K562 (cell line): ENCODE results near the gene IPO13. TPM values are rescaled to one million over a fixed set of nuclear protein-coding genes. Genes with fewer than 3 reads are reported as not detected.

Experiments used
- E2F3 ChIP-seq: fragments of 250-450 bp; sonication (Bioruptor Pico); IDR thresholded peaks from 2 replicates; pipeline ENCODE4 v1.4.0; 2020; ENCODE audit warnings: mild to moderate bottlenecking
- E2F6 ChIP-seq, 2 experiments: IDR thresholded peaks; 2 replicates each; pipeline ENCODE4 v1.6.1; 2011; ENCODE audit warnings: borderline replicate concordance in 1 of 2, control low read depth in 1 of 2, low read depth in 1 of 2, low read length in 1 of 2, mild to moderate bottlenecking in 1 of 2, mixed read lengths in 1 of 2, moderate library complexity in 1 of 2; ENCODE audit not compliant: insufficient read depth in 1 of 2, insufficient read length in 1 of 2, poor library complexity in 1 of 2, severe bottlenecking in 1 of 2; ENCODE audit errors: extremely low read depth in 1 of 2
- EHMT2 ChIP-seq: fragments of 450-650 bp; IDR thresholded peaks from 2 replicates; pipeline ENCODE4 v1.6.1; 2018; ENCODE audit warnings: antibody characterized with exemption
- ETS1 ChIP-seq: conservative IDR thresholded peaks from 2 replicates; pipeline ENCODE4 v1.6.1; 2011; ENCODE audit warnings: low read depth, mild to moderate bottlenecking, low read length; ENCODE audit not compliant: control insufficient read depth
- ETV1 ChIP-seq: fragments of 450-650 bp; conservative IDR thresholded peaks from 2 replicates; pipeline ENCODE4 v1.6.1; 2016; ENCODE audit warnings: missing genetic modification characterization, control low read depth, low read depth, missing compliant biosample characterization
- GTF2B ChIP-seq: IDR thresholded peaks from 2 replicates; pipeline ENCODE4 v1.6.1; 2011; ENCODE audit not compliant: insufficient read length; ENCODE audit errors: extremely low read depth
- HSF4 ChIP-seq: fragments of 250-450 bp; sonication (Bioruptor Pico); IDR thresholded peaks from 2 replicates; pipeline ENCODE4 v2.1.2; 2022; ENCODE audit warnings: mild to moderate bottlenecking, moderate library complexity, borderline replicate concordance
- MTA2 ChIP-seq: fragments of 450-650 bp; IDR thresholded peaks from 2 replicates; pipeline ENCODE4 v1.6.1; 2016; ENCODE audit warnings: low read depth
- MTA3 ChIP-seq: fragments of 450-650 bp; formaldehyde crosslinking; IDR thresholded peaks from 2 replicates; pipeline ENCODE4 v1.6.1; 2017; ENCODE audit warnings: mild to moderate bottlenecking, borderline replicate concordance
- PHF20 ChIP-seq: fragments of 450-650 bp; IDR thresholded peaks from 2 replicates; pipeline ENCODE4 v1.6.1; 2018; ENCODE audit not compliant: partially characterized antibody
- PKNOX1 ChIP-seq: fragments of 450-650 bp; IDR thresholded peaks from 2 replicates; pipeline ENCODE4 v1.6.1; 2016
- RBM22 ChIP-seq: fragments of 200-400 bp; formaldehyde crosslinking; IDR thresholded peaks from 2 replicates; pipeline ENCODE4 v1.6.1; 2018; ENCODE audit warnings: low read length, low read depth; ENCODE audit not compliant: poor library complexity, severe bottlenecking
- SMARCE1 ChIP-seq: fragments of 450-650 bp; IDR thresholded peaks from 2 replicates; pipeline ENCODE4 v1.7.1; 2016; ENCODE audit warnings: mild to moderate bottlenecking
- SMC3 ChIP-seq: conservative IDR thresholded peaks from 2 replicates; pipeline ENCODE4 v1.6.1; 2011; ENCODE audit warnings: low read depth, low read length, improper control_type of control experiment; ENCODE audit not compliant: insufficient read depth
- SRSF7 ChIP-seq: fragments of 200-400 bp; formaldehyde crosslinking; optimal IDR thresholded peaks from 2 replicates; pipeline ENCODE3; 2017; ENCODE audit warnings: mild to moderate bottlenecking, low read depth, low read length
- TOE1 ChIP-seq, 2 experiments: fragments of 450-650 bp in 1 of 2; sonication (generic) in 1 of 2; formaldehyde crosslinking in 1 of 2; IDR thresholded peaks; 2 replicates each; pipeline versions ENCODE4 v1.7.1 to v1.8.0; 2016 to 2022; ENCODE audit warnings: borderline replicate concordance in 2 of 2, mild to moderate bottlenecking in 2 of 2, antibody characterized with exemption in 1 of 2, inconsistent platforms in 1 of 2, low read depth in 1 of 2, missing genetic modification reagents in 1 of 2, moderate library complexity in 1 of 2
- ZBTB2 ChIP-seq: fragments of 450-650 bp; IDR thresholded peaks from 2 replicates; pipeline ENCODE4 v1.6.1; 2016; ENCODE audit warnings: antibody characterized with exemption
- ZNF274 ChIP-seq: IDR thresholded peaks from 2 replicates; pipeline ENCODE4 v1.6.1; 2011; ENCODE audit warnings: low read depth, mild to moderate bottlenecking, low read length, moderate library complexity, borderline replicate concordance
- ZNF311 ChIP-seq: fragments of 250-450 bp; sonication (Bioruptor Pico); IDR thresholded peaks from 2 replicates; pipeline ENCODE4 v1.4.0; 2020; ENCODE audit warnings: mild to moderate bottlenecking, moderate library complexity
- polyA plus RNA-seq, 8 experiments: library from polyadenylated mRNA; depleted of rRNA in 4 of 8; stranded (reverse) in 5 of 8; unstranded in 3 of 8; fragments of >200 nt; fragmentation: Nextera tagmentation in 2 of 8; fragmentation: Illumina TruSeq in 1 of 8; extraction: Ambion mirVana in 2 of 8; extraction: Trizol in 1 of 8; gene quantifications; 2 replicates each; pipeline versions ENCODE4 v1.2.1 to v1.2.3, GENCODE V29; 2011 to 2014; ENCODE audit warnings: inconsistent platforms in 1 of 8, missing spikeins in 1 of 8
- total RNA-seq, 7 experiments: library from RNA; depleted of rRNA in 6 of 7; stranded (reverse); fragments of >200 nt in 6 of 7; fragmentation: Illumina TruSeq in 2 of 7; extraction: Trizol in 2 of 7; gene quantifications; 2 replicates each; pipeline versions ENCODE4 v1.2.1 to v1.2.3, GENCODE V29; 2011 to 2021; ENCODE audit warnings: low replicate concordance in 1 of 7

Gene IPO13
- total and polyA plus RNA-seq, 9 of the 15 experiments (the other 6 are each of a cell fraction or from before 2014, with no cell fraction given): 7.0 to 30.8 (median 16.2) TPM

GRCh38 chr1:43934101-43934985, 12.4 kb upstream of the IPO13 start (continued):
- TF ChIP-seq SMARCE1 (no peak), SRSF7 (no peak), TOE1 (IDR thresholded peaks at IDR 0.05; ENCODE audit: borderline replicate concordance) (no peak), TOE1 (CRISPR knock-in tag; IDR thresholded peaks at IDR 0.05; ENCODE audit: borderline replicate concordance, low read depth) (no peak), E2F6 (IDR thresholded peaks at IDR 0.05; ENCODE audit: borderline replicate concordance in 1 of 2, extremely low read depth in 1 of 2, insufficient read depth in 1 of 2, insufficient read length in 1 of 2, low read depth in 1 of 2, low read length in 1 of 2, poor library complexity in 1 of 2, severe bottlenecking in 1 of 2) (peak in 1 of 2 experiments; percentile 25), PHF20 (no peak), RBM22 (no peak), HSF4 (CRISPR knock-in tag) (no peak), E2F3 (no peak), ZBTB2 (no peak), PKNOX1 (0 out of 2 replicates have a peak, but pooled peaks have one; percentile 4), EHMT2 (peak; percentile 51; the same call in 1 of the 2 replicates), GTF2B (no peak), ZNF274 (no peak), ETV1 (0 out of 2 replicates have a peak, but pooled peaks have one; percentile 36), ZNF311 (CRISPR knock-in tag) (no peak), MTA3 (0 out of 2 replicates have a peak, but pooled peaks have one; percentile 33), ETS1 (0 out of 2 replicates have a peak, but pooled peaks have one; percentile 26), SMC3 (peak; percentile 96), MTA2 (no peak)
